Omental fat pad (tissue), 4 donors: Measurements from ENCODE around the gene PAF1. TPM values are rescaled to one million over a fixed set of nuclear protein-coding genes. Genes with fewer than 3 reads are reported as not detected.

ENCODE experiments used
- ATAC-seq: fragments of 150-250 bp; one replicate; pipeline ENCODE4 v1.9.1; 2016; ENCODE audit warnings: mild to moderate bottlenecking, moderate library complexity; ENCODE audit not compliant: low FRiP score
- DNase-seq: peaks from one replicate; pipeline ENCODE4 v3.0.0-alpha.2; 2019; ENCODE audit warnings: low spot score
- total RNA-seq, 4 donors: library from RNA; depleted of rRNA; stranded (reverse); fragments of >200 nt; gene quantifications; one replicate each; pipeline ENCODE4 v1.1.0, GENCODE V29; 2016
- TF ChIP-seq, protein P1 (sequence below), 3 donors: fragments of 450-650 bp; IDR thresholded peaks; one replicate each; pipeline ENCODE4 v1.5.1; 2016 to 2017; ENCODE audit warnings: antibody characterized with exemption in 3 of 3, mild to moderate bottlenecking in 3 of 3, moderate library complexity in 2 of 3

The PAF1 gene
- total RNA-seq, 4 donors from 2014 or later = 29.2 to 60.3 (median 53.3) TPM

DNA sequence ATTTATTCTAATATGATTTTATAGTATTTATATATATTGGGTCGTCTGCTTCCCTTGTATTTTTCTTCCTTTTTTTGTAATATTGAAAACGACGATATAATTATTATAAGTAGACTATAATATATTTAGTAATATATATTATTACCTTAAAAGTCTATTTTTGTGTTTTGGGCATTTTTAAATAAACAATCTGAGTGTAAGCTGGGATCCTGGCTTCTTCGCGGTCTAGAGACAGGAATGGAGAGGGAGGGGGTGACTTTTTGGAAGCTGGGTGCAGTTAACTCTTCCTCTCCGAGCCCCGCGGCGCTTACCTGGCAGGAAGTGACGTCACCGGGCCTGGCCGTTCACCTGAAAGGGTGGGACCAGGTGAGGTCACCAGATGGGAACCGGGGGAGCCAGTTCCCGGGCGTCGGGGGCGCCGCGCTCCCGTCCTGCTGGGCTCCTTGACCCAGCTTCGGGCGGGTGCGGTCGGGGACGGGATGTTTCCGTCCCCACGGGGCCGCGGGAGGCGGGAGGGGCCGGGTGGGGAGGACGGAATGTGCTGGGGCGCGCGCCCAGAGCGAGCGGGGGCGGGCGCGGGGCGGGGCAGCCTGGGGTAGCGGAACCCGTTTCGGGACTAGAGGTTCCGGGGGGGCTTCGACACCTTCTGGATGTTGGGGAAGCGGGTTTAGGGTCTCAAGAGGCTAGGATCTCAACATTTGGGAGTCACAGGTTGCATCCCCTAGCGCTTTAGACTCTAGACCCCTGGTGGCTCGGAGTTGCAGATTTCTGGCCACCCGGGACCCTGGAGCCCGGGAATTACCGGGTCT is 18.5 kb upstream of the PAF1 start:
- ATAC-seq = peak; percentile 5
- TF ChIP-seq, protein P1, sequence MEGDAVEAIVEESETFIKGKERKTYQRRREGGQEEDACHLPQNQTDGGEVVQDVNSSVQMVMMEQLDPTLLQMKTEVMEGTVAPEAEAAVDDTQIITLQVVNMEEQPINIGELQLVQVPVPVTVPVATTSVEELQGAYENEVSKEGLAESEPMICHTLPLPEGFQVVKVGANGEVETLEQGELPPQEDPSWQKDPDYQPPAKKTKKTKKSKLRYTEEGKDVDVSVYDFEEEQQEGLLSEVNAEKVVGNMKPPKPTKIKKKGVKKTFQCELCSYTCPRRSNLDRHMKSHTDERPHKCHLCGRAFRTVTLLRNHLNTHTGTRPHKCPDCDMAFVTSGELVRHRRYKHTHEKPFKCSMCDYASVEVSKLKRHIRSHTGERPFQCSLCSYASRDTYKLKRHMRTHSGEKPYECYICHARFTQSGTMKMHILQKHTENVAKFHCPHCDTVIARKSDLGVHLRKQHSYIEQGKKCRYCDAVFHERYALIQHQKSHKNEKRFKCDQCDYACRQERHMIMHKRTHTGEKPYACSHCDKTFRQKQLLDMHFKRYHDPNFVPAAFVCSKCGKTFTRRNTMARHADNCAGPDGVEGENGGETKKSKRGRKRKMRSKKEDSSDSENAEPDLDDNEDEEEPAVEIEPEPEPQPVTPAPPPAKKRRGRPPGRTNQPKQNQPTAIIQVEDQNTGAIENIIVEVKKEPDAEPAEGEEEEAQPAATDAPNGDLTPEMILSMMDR (IDR thresholded peaks at IDR 0.05) = no peak
- no peak for DNase-seq

DNA sequence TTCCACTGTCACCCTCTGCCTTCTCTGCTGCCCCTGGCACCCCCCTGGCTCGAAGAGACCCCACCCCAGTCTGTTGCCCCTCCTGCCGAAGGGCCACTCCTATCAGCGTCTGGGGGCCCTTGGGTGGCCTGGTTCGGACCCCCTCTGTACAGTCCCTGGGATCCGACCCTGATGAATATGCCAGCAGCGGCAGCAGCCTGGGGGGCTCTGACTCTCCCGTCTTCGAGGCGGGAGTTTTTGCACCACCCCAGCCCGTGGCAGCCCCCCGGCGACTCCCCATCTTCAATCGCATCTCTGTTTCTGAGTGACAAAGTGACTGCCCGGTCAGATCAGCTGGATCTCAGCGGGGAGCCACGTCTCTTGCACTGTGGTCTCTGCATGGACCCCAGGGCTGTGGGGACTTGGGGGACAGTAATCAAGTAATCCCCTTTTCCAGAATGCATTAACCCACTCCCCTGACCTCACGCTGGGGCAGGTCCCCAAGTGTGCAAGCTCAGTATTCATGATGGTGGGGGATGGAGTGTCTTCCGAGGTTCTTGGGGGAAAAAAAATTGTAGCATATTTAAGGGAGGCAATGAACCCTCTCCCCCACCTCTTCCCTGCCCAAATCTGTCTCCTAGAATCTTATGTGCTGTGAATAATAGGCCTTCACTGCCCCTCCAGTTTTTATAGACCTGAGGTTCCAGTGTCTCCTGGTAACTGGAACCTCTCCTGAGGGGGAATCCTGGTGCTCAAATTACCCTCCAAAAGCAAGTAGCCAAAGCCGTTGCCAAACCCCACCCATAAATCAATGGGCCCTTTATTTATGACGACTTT is 17.7 kb upstream of the PAF1 start:
- no peak for ATAC-seq
- no peak for DNase-seq
- TF ChIP-seq, protein P1 (IDR thresholded peaks at IDR 0.05) = no peak

DNA sequence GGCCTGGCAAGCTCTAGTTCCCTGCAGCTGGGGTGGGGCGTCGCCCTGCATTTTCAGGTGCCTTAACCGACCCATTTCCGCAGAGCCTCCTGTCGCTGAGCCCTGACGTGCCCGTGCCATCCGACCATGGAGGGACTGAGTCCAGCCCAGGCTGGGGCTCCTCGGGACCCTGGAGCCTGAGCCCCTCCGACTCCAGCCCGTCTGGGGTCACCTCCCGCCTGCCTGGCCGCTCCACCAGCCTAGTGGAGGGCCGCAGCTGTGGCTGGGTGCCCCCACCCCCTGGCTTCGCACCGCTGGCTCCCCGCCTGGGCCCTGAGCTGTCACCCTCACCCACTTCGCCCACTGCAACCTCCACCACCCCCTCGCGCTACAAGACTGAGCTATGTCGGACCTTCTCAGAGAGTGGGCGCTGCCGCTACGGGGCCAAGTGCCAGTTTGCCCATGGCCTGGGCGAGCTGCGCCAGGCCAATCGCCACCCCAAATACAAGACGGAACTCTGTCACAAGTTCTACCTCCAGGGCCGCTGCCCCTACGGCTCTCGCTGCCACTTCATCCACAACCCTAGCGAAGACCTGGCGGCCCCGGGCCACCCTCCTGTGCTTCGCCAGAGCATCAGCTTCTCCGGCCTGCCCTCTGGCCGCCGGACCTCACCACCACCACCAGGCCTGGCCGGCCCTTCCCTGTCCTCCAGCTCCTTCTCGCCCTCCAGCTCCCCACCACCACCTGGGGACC is 16.9 kb upstream of the PAF1 start:
- ATAC-seq = no peak

DNA sequence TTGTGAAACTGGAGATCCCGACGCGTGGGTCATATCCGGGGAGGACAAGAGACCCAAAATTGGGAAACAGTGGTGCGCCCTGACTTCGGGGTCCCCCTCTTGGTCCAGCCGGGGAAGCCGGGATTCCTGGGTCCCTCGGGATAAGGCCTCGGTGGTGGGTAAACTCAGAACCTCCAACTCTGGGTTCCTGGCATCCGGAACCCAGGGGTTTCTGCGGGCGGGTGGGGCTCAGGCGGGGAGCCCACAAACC is 16.4 kb upstream of the PAF1 start:
- TF ChIP-seq, protein P1 (IDR thresholded peaks at IDR 0.05) = no peak
- DNase-seq (no peak), ATAC-seq (no peak)

More for the DNA sequence above, 16.9 kb upstream of the PAF1 start:
- DNase-seq = no peak
- TF ChIP-seq, protein P1 (IDR thresholded peaks at IDR 0.05) = no peak

DNA sequence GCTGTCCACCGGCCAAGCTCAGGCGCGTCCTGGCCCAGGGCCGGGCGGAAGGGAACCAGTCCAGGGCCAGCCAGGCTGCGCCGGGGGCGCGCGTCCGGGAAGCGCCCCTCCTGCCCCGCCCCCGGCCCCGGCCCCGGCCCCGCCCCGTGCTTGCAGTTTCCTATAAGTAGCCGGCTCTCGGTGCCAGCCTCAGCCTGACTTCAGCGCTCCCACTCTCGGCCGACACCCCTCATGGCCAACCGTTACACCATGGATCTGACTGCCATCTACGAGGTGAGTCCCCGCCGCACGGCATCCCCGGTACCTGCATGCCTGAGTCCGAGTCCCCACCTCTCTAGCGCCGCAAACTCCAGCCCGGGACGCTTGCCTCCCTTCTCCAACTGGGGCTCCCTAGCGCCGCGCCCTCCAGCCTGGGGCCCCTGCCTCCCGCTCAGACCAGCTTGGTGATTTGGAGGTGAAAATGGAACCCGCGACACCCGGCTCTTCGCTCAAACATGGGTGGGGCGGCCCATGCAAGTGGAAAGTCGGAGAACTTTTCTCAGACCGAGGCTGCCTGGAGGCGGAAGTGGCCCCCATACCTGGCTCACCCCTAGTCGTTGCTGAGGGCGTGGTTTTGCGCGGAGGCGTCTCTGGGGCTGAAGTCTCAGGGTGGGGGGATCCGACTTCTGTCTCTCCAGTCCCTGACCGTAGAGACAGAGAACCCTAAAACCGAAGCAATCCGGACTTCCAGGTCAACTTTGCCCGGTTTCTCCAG is 15.9 kb upstream of the PAF1 start, which contains the start of gene ZFP36:
Gene ZFP36, plus strand, starts transcription at position 192 of the 754 bp plus-strand sequence. Its CDS starts 58 bp downstream, at position 250.
- ATAC-seq = peak; percentile 5
- TF ChIP-seq, protein P1 (IDR thresholded peaks at IDR 0.05) = no peak
- peak; percentile 89 for DNase-seq

DNA sequence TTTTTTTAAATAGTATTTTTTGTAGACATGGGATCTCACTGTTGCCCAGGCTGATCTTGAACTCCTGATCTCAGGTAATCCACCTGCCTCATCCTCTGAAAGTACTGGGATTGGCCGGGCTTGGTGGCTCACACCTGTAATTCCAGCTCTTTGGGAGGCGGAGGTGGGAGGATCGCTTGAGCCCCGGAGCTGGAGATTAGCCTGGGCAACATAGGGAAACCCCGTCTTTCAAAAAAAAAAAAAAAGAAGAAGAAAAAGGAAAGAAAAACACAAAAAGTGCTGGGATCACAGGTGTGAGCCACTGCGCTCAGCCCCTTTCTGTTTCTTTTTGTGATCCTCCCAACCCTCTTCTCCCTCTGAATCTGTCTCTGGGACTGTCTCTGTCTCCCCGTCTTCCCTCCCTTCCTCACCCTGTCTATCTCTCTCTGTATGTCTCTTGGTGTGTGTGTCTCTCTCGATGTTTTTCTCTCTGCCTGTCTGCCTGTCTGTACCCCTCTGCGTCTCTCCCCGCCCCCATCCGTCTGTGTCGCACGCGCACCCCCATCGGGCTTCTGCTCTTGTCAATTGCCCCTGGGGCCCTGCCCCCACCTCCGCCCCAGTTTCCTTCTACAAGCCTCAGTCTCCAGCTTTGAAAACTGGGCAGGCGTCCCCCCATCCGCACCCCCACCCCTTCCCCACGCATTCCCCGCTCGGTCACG is 15.2 kb upstream of the PAF1 start:
- no peak for ATAC-seq
- DNase-seq = no peak
- TF ChIP-seq, protein P1 (IDR thresholded peaks at IDR 0.05) = no peak
